Endodermal cell (in vitro differentiated cells): ENCODE data around the gene TNFAIP3. TPM values are rescaled to one million over a fixed set of nuclear protein-coding genes. Genes with fewer than 3 reads are reported as not detected.

Source experiments
- DNase-seq: peaks from one replicate; pipeline ENCODE4 v3.0.0-alpha.2; 2017
- H3K27ac ChIP-seq: 2 replicates; pipeline ENCODE4 v1.5.1; 2013; ENCODE audit warnings: mild to moderate bottlenecking, low read depth, low read length, moderate library complexity
- H3K27me3 ChIP-seq: 2 replicates; pipeline ENCODE4 v1.6.1; 2013; ENCODE audit warnings: mild to moderate bottlenecking, low read length, moderate library complexity; ENCODE audit not compliant: insufficient read depth, control insufficient read depth, poor library complexity, severe bottlenecking
- H3K36me3 ChIP-seq: 2 replicates; pipeline ENCODE4 v1.7.0; 2013; ENCODE audit warnings: mild to moderate bottlenecking, low read length, moderate library complexity; ENCODE audit not compliant: control insufficient read depth, insufficient read depth
- H3K4me1 ChIP-seq: one replicate; pipeline ENCODE4 v1.7.0; 2013; ENCODE audit warnings: low read length; ENCODE audit not compliant: control insufficient read depth, insufficient read depth
- H3K4me3 ChIP-seq: 2 replicates; pipeline ENCODE4 v1.5.1; 2013; ENCODE audit warnings: mild to moderate bottlenecking, low read length, moderate library complexity
- H3K9ac ChIP-seq: 2 replicates; pipeline ENCODE4 v1.6.1; 2013; ENCODE audit warnings: mild to moderate bottlenecking, low read length, moderate library complexity; ENCODE audit not compliant: poor library complexity, severe bottlenecking; ENCODE audit errors: extremely low read depth
- H3K9me3 ChIP-seq: 2 replicates; pipeline ENCODE4 v1.6.1; 2013; ENCODE audit warnings: mild to moderate bottlenecking, low read length, moderate library complexity; ENCODE audit not compliant: control insufficient read depth
- H3K27ac Mint-ChIP-seq: 2 replicates; pipeline ENCODE4 v1.8.0; 2020; ENCODE audit warnings: mixed read lengths
- H3K27me3 Mint-ChIP-seq: 2 replicates; pipeline ENCODE4 v1.8.0; 2021; ENCODE audit warnings: mild to moderate bottlenecking, mixed read lengths; ENCODE audit not compliant: insufficient read depth
- H3K36me3 Mint-ChIP-seq: 2 replicates; pipeline ENCODE4 v1.8.0; 2020; ENCODE audit warnings: low read depth, mixed read lengths
- H3K4me1 Mint-ChIP-seq: 2 replicates; pipeline ENCODE4 v1.8.0; 2020; ENCODE audit warnings: mixed read lengths
- H3K4me3 Mint-ChIP-seq: 2 replicates; pipeline ENCODE4 v1.8.0; 2020; ENCODE audit warnings: mild to moderate bottlenecking, moderate library complexity, mixed read lengths
- H3K9me3 Mint-ChIP-seq: 2 replicates; pipeline ENCODE4 v1.8.0; 2020; ENCODE audit warnings: mild to moderate bottlenecking, mixed read lengths
- WGBS, 2 experiments: methylation state at CpG; one replicate each; pipeline versions ENCODE4 v1.1.5 to v1.1.7; 2013; ENCODE audit warnings: missing lambda C conversion rate in 2 of 2, mixed read lengths in 1 of 2; ENCODE audit not compliant: insufficient coverage in 1 of 2, insufficient read length in 1 of 2; 5-methylcytosine and 5-hydroxymethylcytosine counted together
- total RNA-seq, 2 donors: library from RNA; stranded (reverse); fragmentation: NEBNext Ultra II Directional in 1 of 2; extraction: Animal tissue kit (Norgen Biotek cat#: 25700) in 1 of 2; gene quantifications; 2 replicates in 1 of 2; 3 replicates in 1 of 2; pipeline ENCODE4 v1.2.1, GENCODE V29; 2021
- TF ChIP-seq, protein P1 (sequence below): fragments of 200-600 bp; sonication (generic); conservative IDR thresholded peaks from 2 replicates; pipeline ENCODE4 v1.5.0; 2021; ENCODE audit warnings: antibody characterized with exemption, mild to moderate bottlenecking

The TNFAIP3 gene
- total RNA-seq, 2 donors from 2014 or later, result 4.4 to 12.3 TPM

DNA sequence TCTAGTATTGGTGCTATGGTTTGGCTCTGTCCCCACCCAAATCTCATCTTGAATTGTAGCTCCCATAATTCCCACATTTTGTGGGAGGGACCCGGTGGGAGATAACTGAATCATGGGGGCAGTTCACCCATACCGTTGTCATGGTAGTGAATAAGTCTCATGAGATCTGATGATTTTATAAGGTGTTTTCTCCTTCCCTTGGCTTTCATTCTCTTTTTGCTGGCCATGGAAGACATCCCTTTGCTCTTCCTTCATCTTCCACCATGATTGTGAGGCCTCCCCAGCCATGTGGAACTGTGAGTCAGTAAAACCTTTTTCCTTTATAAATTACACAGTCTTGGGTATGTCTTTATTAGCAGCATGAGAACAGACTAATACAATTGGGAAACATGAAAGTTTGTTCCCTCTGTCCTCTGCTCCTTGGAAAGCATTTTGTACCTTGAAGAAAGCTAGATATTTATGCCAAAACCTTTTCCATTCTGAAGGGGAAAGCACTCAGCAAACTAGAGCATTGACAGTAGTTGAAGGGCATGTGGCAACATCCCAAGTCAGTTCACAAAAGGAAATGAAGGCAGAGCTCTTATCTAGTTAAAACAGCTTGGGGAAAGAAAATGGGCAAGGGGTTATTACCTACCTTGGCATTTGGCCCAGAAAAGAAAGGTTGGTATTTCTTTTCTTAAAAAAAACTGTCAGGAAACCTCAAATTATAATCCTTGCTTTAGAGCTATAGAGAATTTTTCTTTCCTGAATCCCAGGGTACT, 10.7 kb upstream of the TNFAIP3 start:
- H3K4me1 ChIP-seq, result no peaks in the 10 kb centered on the region
- no peaks in the 10 kb centered on the region for H3K36me3 ChIP-seq
- no peak overlapping the region for H3K27ac Mint-ChIP-seq

DNA sequence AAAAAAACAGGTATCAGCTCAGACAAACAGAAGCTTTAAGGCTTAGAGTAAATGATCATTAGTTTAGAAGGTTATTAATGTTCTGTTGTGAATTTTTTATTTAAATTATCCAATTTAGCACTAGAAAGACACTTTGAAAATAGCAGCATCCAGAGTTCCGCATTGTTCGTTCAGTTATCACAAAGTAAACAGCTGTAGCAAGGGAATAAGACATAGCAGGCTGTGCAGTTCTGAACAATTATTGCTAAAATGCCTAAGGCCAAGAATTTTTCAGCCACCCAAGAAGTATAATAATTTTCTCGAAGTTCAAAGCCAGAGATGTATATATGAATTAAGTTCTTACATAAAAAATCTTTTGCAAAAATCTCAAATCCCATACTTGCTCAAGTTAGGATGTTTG, 8.0 kb upstream of the TNFAIP3 start:
- Histone ChIP-seq H3K9ac (no peak overlapping the region), H3K36me3 (no peaks in the 10 kb centered on the region), H3K4me3 (no peak overlapping the region), H3K27me3 (no peaks in the 10 kb centered on the region), H3K4me1 (no peaks in the 10 kb centered on the region), H3K27ac (no peak overlapping the region), H3K9me3 (no peaks in the 10 kb centered on the region)
- Mint-ChIP-seq H3K27ac (no peak overlapping the region), H3K36me3 (no peaks in the 10 kb centered on the region), H3K4me3 (no peak overlapping the region), H3K9me3 (no peaks in the 10 kb centered on the region), H3K27me3 (no peaks in the 10 kb centered on the region), H3K4me1 (peaks cover 10% of the 10 kb centered on the region)
- WGBS, 2 experiments, result 92 to 93% methylated on average over 2 of the region's 3 CpGs
- no peak for DNase-seq
- TF ChIP-seq, protein P1, sequence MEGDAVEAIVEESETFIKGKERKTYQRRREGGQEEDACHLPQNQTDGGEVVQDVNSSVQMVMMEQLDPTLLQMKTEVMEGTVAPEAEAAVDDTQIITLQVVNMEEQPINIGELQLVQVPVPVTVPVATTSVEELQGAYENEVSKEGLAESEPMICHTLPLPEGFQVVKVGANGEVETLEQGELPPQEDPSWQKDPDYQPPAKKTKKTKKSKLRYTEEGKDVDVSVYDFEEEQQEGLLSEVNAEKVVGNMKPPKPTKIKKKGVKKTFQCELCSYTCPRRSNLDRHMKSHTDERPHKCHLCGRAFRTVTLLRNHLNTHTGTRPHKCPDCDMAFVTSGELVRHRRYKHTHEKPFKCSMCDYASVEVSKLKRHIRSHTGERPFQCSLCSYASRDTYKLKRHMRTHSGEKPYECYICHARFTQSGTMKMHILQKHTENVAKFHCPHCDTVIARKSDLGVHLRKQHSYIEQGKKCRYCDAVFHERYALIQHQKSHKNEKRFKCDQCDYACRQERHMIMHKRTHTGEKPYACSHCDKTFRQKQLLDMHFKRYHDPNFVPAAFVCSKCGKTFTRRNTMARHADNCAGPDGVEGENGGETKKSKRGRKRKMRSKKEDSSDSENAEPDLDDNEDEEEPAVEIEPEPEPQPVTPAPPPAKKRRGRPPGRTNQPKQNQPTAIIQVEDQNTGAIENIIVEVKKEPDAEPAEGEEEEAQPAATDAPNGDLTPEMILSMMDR, result no peak

More for the DNA sequence above, 10.7 kb upstream of the TNFAIP3 start:
- WGBS, 2 experiments, result 90% methylated on average over 2 of the region's 2 CpGs; no CpG with 5 or more reads in 1 of the 2 experiments
- DNase-seq, result no peak
- Mint-ChIP-seq H3K4me3 (no peak overlapping the region), H3K27me3 (no peaks in the 10 kb centered on the region), H3K9me3 (no peaks in the 10 kb centered on the region), H3K36me3 (no peaks in the 10 kb centered on the region), H3K4me1 (peaks cover 8% of the 10 kb centered on the region)
- Histone ChIP-seq H3K9me3 (no peaks in the 10 kb centered on the region), H3K9ac (no peak overlapping the region), H3K27ac (no peak overlapping the region), H3K27me3 (no peaks in the 10 kb centered on the region), H3K4me3 (no peak overlapping the region)
- TF ChIP-seq, protein P1, result no peak

DNA sequence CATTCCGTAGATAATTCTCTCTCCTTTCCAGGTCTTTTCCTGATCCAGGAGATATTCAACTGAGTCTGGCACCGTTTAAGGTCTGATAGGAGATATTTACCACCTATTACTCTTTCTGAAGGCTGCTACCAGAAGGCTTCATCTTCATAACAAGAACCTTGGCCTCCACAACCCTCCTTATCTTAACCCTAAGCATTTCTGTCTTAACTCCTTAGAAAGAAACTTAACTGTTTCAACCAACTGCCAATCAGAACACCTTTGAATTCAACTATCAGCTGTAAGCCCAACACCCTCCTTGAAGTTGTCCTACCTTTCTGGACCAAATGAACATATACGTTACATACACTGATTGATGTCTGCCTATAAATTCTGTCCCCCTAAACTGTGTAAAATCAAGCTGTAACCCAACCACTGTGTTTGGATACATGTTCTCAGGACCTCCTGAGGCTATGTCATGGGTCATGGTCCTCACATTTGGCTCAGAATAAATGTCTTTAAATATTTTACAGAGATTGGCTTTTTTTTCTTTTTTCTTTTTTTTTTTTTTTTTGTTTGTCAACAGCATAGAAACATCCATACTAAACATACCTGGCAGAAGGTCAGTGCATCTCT, 6.6 kb upstream of the TNFAIP3 start:
- H3K9me3 ChIP-seq, result no peaks in the 10 kb centered on the region
- H3K27ac Mint-ChIP-seq, result no peak overlapping the region

More for the DNA sequence above, 6.6 kb upstream of the TNFAIP3 start:
- Histone ChIP-seq H3K27me3 (no peaks in the 10 kb centered on the region), H3K4me1 (peaks cover 1% of the 10 kb centered on the region), H3K4me3 (no peak overlapping the region), H3K36me3 (no peaks in the 10 kb centered on the region), H3K27ac (no peak overlapping the region), H3K9ac (no peak overlapping the region)
- no peak overlapping the region for H3K4me3 Mint-ChIP-seq
- DNase-seq, result no peak
- WGBS, 2 experiments, result 67 to 86% methylated on average over 1 to 3 of the region's 3 CpGs
- H3K27me3 Mint-ChIP-seq, result no peaks in the 10 kb centered on the region
- peaks cover 21% of the 10 kb centered on the region for H3K4me1 Mint-ChIP-seq
- TF ChIP-seq, protein P1, result no peak
- no peaks in the 10 kb centered on the region for H3K36me3 Mint-ChIP-seq
- H3K9me3 Mint-ChIP-seq, result peaks cover 2% of the 10 kb centered on the region
